NT2/D1 (cell line): ENCODE data around the gene TMEM145.
"Not testable (repeated sequence)": the region's sequence is repeated elsewhere in the genome, so short reads cannot be mapped to it uniquely, and the experiment has no call there.

Experiments used
- YY1 ChIP-seq: IDR thresholded peaks from 2 replicates; pipeline ENCODE4 v1.6.1; 2011; ENCODE audit not compliant: insufficient read length, insufficient read depth
- ZNF274 ChIP-seq: IDR thresholded peaks from 2 replicates; pipeline ENCODE4 v1.6.1; 2011; ENCODE audit warnings: mild to moderate bottlenecking, low read depth, low read length

DNA sequence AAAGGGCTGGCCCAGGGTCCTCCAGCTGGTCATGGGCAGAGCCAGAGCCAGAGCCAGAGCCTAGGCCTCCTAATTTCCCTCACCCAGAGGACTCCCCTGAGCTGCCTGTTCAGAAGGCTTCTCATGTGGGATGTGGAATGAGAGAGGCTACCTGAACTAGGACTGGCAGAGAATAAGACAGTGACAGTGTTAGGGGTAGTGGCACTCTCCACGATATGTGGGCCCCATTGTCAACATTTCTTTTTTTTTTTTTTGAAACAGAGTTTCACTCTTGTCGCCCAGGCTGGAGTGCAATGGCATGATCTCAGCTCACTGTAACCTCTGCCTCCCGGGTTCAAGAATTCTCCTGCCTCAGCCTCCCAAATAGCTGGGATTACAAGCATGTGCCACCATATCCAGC is 18.2 kb downstream of the TMEM145 start:
- not testable (repeated sequence) for TF ChIP-seq YY1, ZNF274
